H9 (cell line): ENCODE results near the gene CABYR. TPM values are rescaled to one million over a fixed set of nuclear protein-coding genes. Genes with fewer than 3 reads are reported as not detected.

ENCODE experiments used
- DNase-seq: peaks from one replicate; pipeline ENCODE4 v3.0.0-alpha.2; 2017
- H2AFZ ChIP-seq: one replicate; pipeline ENCODE4 v1.6.1; 2013; ENCODE audit warnings: mild to moderate bottlenecking, low read length, control low read depth, moderate library complexity
- H2AK5ac ChIP-seq: 2 replicates; pipeline ENCODE4 v1.6.1; 2013; ENCODE audit warnings: low read length, control low read depth, mixed read lengths; ENCODE audit not compliant: insufficient read length
- H2BK120ac ChIP-seq: one replicate; pipeline ENCODE4 v1.6.1; 2013; ENCODE audit warnings: low read depth, mild to moderate bottlenecking, low read length, control low read depth, inconsistent platforms; ENCODE audit not compliant: poor library complexity, severe bottlenecking
- H2BK12ac ChIP-seq: 2 replicates; pipeline ENCODE4 v1.6.1; 2013; ENCODE audit warnings: low read length, control low read depth, mixed read lengths, low read depth; ENCODE audit not compliant: insufficient read length
- H2BK15ac ChIP-seq: 2 replicates; pipeline ENCODE4 v1.6.1; 2013; ENCODE audit warnings: low read depth, low read length, control low read depth
- H2BK20ac ChIP-seq: one replicate; pipeline ENCODE4 v1.6.1; 2013; ENCODE audit warnings: low read depth, mild to moderate bottlenecking, low read length, control low read depth, inconsistent platforms; ENCODE audit not compliant: poor library complexity, severe bottlenecking
- H2BK5ac ChIP-seq: 2 replicates; pipeline ENCODE4 v1.6.1; 2013; ENCODE audit warnings: low read length, control low read depth, mixed read lengths; ENCODE audit not compliant: insufficient read length
- H3K14ac ChIP-seq: 2 replicates; pipeline ENCODE4 v1.6.1; 2013; ENCODE audit warnings: low read length, control low read depth; ENCODE audit not compliant: insufficient read depth
- H3K18ac ChIP-seq: 2 replicates; pipeline ENCODE4 v1.6.1; 2013; ENCODE audit warnings: low read depth, mild to moderate bottlenecking, mixed read lengths, low read length, control low read depth; ENCODE audit not compliant: insufficient read length
- H3K23ac ChIP-seq: 2 replicates; pipeline ENCODE4 v1.6.1; 2013; ENCODE audit warnings: low read length, control low read depth, mixed read lengths, low read depth; ENCODE audit not compliant: insufficient read length
- H3K23me2 ChIP-seq: 2 replicates; pipeline ENCODE4 v1.6.1; 2013; ENCODE audit warnings: low read depth, mild to moderate bottlenecking, mixed read lengths, low read length, control low read depth; ENCODE audit not compliant: insufficient read length, poor library complexity, severe bottlenecking
- H3K27ac ChIP-seq: 2 replicates; pipeline ENCODE4 v1.5.1; 2013; ENCODE audit warnings: low read length, control low read depth, mixed read lengths, low read depth; ENCODE audit not compliant: insufficient read length
- H3K27me3 ChIP-seq: 2 replicates; pipeline ENCODE4 v1.6.1; 2013; ENCODE audit warnings: low read length, control low read depth, inconsistent platforms; ENCODE audit not compliant: insufficient read depth
- H3K4ac ChIP-seq: 2 replicates; pipeline ENCODE4 v1.6.1; 2013; ENCODE audit warnings: low read depth, mild to moderate bottlenecking, control low read depth, inconsistent platforms, low read length, moderate library complexity
- H3K4me1 ChIP-seq: 2 replicates; pipeline ENCODE4 v1.6.1; 2013; ENCODE audit warnings: low read length, control low read depth, inconsistent platforms; ENCODE audit not compliant: insufficient read depth
- H3K4me2 ChIP-seq: 2 replicates; pipeline ENCODE4 v1.6.1; 2013; ENCODE audit warnings: low read length, control low read depth, mixed read lengths; ENCODE audit not compliant: insufficient read length, insufficient read depth
- H3K56ac ChIP-seq: 2 replicates; pipeline ENCODE4 v1.6.1; 2013; ENCODE audit warnings: low read depth, mild to moderate bottlenecking, mixed read lengths, low read length, control low read depth; ENCODE audit not compliant: insufficient read length
- H3K79me1 ChIP-seq: 2 replicates; pipeline ENCODE4 v1.6.1; 2013; ENCODE audit warnings: low read depth, mild to moderate bottlenecking, moderate library complexity, low read length, control low read depth, inconsistent platforms; ENCODE audit not compliant: insufficient read depth, poor library complexity, severe bottlenecking
- H3K79me2 ChIP-seq: 2 replicates; pipeline ENCODE4 v1.6.1; 2013; ENCODE audit warnings: low read length, control low read depth, inconsistent platforms; ENCODE audit not compliant: insufficient read depth
- H3K9ac ChIP-seq: 2 replicates; pipeline ENCODE4 v1.6.1; 2013; ENCODE audit warnings: low read length, control low read depth, mixed read lengths; ENCODE audit not compliant: insufficient read length; ENCODE audit errors: extremely low read depth
- H3K9me3 ChIP-seq: one replicate; pipeline ENCODE4 v1.6.1; 2013; ENCODE audit warnings: low read depth, low read length, inconsistent platforms; ENCODE audit not compliant: control insufficient read depth
- H3T11ph ChIP-seq: one replicate; pipeline ENCODE4 v1.6.1; 2013; ENCODE audit warnings: mild to moderate bottlenecking, low read length, control low read depth, inconsistent platforms
- H4K20me1 ChIP-seq: one replicate; pipeline ENCODE4 v1.6.1; 2013; ENCODE audit not compliant: control insufficient read depth, insufficient read length, insufficient read depth
- H4K5ac ChIP-seq: 2 replicates; pipeline ENCODE4 v1.6.1; 2013; ENCODE audit warnings: low read depth, mild to moderate bottlenecking, mixed read lengths, low read length, control low read depth; ENCODE audit not compliant: insufficient read length
- H4K8ac ChIP-seq: replicated peaks from 2 replicates; pipeline ENCODE4 v1.6.1; 2013; ENCODE audit warnings: low read length, control low read depth, mixed read lengths, low read depth; ENCODE audit not compliant: insufficient read length
- H4K91ac ChIP-seq: 2 replicates; pipeline ENCODE4 v1.6.1; 2013; ENCODE audit warnings: low read depth, mild to moderate bottlenecking, moderate library complexity, mixed read lengths, low read length, control low read depth; ENCODE audit not compliant: insufficient read length
- H3K27ac Mint-ChIP-seq, 3 experiments: 2 replicates in 2 of 3; 3 replicates in 1 of 3; pipeline ENCODE4 v1.8.0; 2020 to 2021; ENCODE audit warnings: mixed read lengths in 3 of 3, mild to moderate bottlenecking in 1 of 3, moderate library complexity in 1 of 3
- H3K27me3 Mint-ChIP-seq: 2 replicates; pipeline ENCODE4 v1.8.0; 2021; ENCODE audit warnings: low read depth, mild to moderate bottlenecking, moderate library complexity, mixed read lengths
- H3K36me3 Mint-ChIP-seq, 3 experiments: 2 replicates in 2 of 3; 3 replicates in 1 of 3; pipeline ENCODE4 v1.8.0; 2020 to 2021; ENCODE audit warnings: low read depth in 3 of 3, mixed read lengths in 3 of 3; ENCODE audit not compliant: insufficient read depth in 1 of 3
- H3K4me1 Mint-ChIP-seq, 2 experiments: 2 replicates each; pipeline ENCODE4 v1.8.0; 2020; ENCODE audit warnings: mixed read lengths in 2 of 2
- H3K4me3 Mint-ChIP-seq, 2 experiments: 2 replicates in 1 of 2; 3 replicates in 1 of 2; pipeline ENCODE4 v1.8.0; 2020 to 2021; ENCODE audit warnings: mild to moderate bottlenecking in 2 of 2, mixed read lengths in 2 of 2, moderate library complexity in 1 of 2
- H3K9me3 Mint-ChIP-seq, 2 experiments: 2 replicates in 1 of 2; 3 replicates in 1 of 2; pipeline ENCODE4 v1.8.0; 2020; ENCODE audit warnings: mild to moderate bottlenecking in 2 of 2, mixed read lengths in 2 of 2, moderate library complexity in 1 of 2
- CTCF ChIP-seq: fragments of 200-600 bp; sonication (generic); conservative IDR thresholded peaks from 3 replicates; pipeline ENCODE4 v1.8.0; 2021; ENCODE audit warnings: antibody characterized with exemption, mild to moderate bottlenecking
- WGBS: extraction: QIAGEN DNeasy Blood & Tissue Kit; methylation state at CpG from one replicate; pipeline ENCODE4 v1.1.7; 2013; ENCODE audit warnings: missing lambda C conversion rate, low lambda C conversion rate, mixed read lengths; ENCODE audit not compliant: insufficient read length; ENCODE audit errors: extremely low coverage; 5-methylcytosine and 5-hydroxymethylcytosine counted together
- total RNA-seq: library from RNA; stranded (reverse); gene quantifications from 2 replicates; pipeline ENCODE4 v1.2.1, GENCODE V29; 2021

Gene CABYR
- total RNA-seq, 1 experiment from 2014 or later, result 13.6 TPM

- H2BK120ac ChIP-seq, result no peak overlapping the region
- no peak overlapping the region for H2BK15ac ChIP-seq
- no peaks in the 10 kb centered on the region for H3K4me1 Mint-ChIP-seq
- no peak overlapping the region for H2BK5ac ChIP-seq
- H3K79me1 ChIP-seq, result no peaks in the 10 kb centered on the region
- H3K4ac ChIP-seq, result no peak overlapping the region
- H3K27me3 ChIP-seq, result no peaks in the 10 kb centered on the region
- H3K79me2 ChIP-seq, result no peaks in the 10 kb centered on the region
- no CpG with 5 or more reads among the region's 1 CpG for WGBS
- no peak overlapping the region for H4K8ac ChIP-seq
- H2AK5ac ChIP-seq, result no peak overlapping the region
- H3K23ac ChIP-seq, result no peak overlapping the region
- no peak overlapping the region for H4K91ac ChIP-seq
- H3K14ac ChIP-seq, result no peak overlapping the region
- H3T11ph ChIP-seq, result no peak overlapping the region
- no peak overlapping the region for H4K5ac ChIP-seq
- no peak overlapping the region for H2AFZ ChIP-seq
- no peak overlapping the region for H2BK12ac ChIP-seq
- no peak overlapping the region for H3K9ac ChIP-seq
- peaks cover 5 to 8% of the 10 kb centered on the region in 2 experiments; a peak in 4 of 5 replicates for H3K9me3 Mint-ChIP-seq
- H3K56ac ChIP-seq, result no peak overlapping the region
- no peak overlapping the region for H3K27ac ChIP-seq
- H4K20me1 ChIP-seq, result peaks cover 4% of the 10 kb centered on the region
- peaks cover 7% of the 10 kb centered on the region for H3K9me3 ChIP-seq
- H2BK20ac ChIP-seq, result no peak overlapping the region
- no peak for TF ChIP-seq CTCF
- H3K27ac Mint-ChIP-seq, result no peak overlapping the region
- no peaks in the 10 kb centered on the region for H3K4me1 ChIP-seq
- no peak overlapping the region for H3K18ac ChIP-seq
- no peaks in the 10 kb centered on the region for H3K23me2 ChIP-seq
- no peaks in the 10 kb centered on the region; the same call in 1 of the 2 replicates for H3K27me3 Mint-ChIP-seq
- H3K4me3 Mint-ChIP-seq, result no peak overlapping the region
- no peak overlapping the region for H3K4me2 ChIP-seq
- peaks cover 11 to 20% (median 14%) of the 10 kb centered on the region in 3 experiments; a peak in 6 of 7 replicates for H3K36me3 Mint-ChIP-seq
- no peak for DNase-seq
These were observed 42.9 kb upstream of the CABYR start for GRCh38 chr18:24095976-24096375.
